Bronchial epithelial cell (primary cell): ENCODE measurements around the gene DENND2A. TPM values are rescaled to one million over a fixed set of nuclear protein-coding genes. Genes with fewer than 3 reads are reported as not detected.
A peak's percentile ranks its signal among the peaks of the same experiment; 100 is the strongest.

Experiments used
- DNase-seq: peaks from one replicate; pipeline ENCODE4 v3.0.0-alpha.2; 2010; ENCODE audit warnings: low read depth
- FAIRE-seq: peaks from 2 replicates; lab custom pipeline; 2011; peaks lifted over from hg19 to GRCh38; lab: Jason Lieb, UNC
- H3K27me3 ChIP-seq: 2 replicates; pipeline ENCODE4 v1.5.1; 2011; ENCODE audit warnings: low read length; ENCODE audit not compliant: control insufficient read depth, insufficient read depth
- H3K36me3 ChIP-seq: 2 replicates; pipeline ENCODE4 v1.5.1; 2011; ENCODE audit warnings: low read length; ENCODE audit not compliant: control insufficient read depth, insufficient read depth
- H3K4me3 ChIP-seq: 2 replicates; pipeline ENCODE4 v1.5.1; 2011; ENCODE audit warnings: mild to moderate bottlenecking, low read depth, low read length, control low read depth
- CTCF ChIP-seq: IDR thresholded peaks from 2 replicates; pipeline ENCODE4 v1.5.1; 2011; ENCODE audit warnings: mild to moderate bottlenecking, moderate library complexity, low read length, control low read depth, inconsistent platforms; ENCODE audit not compliant: insufficient read depth, severe bottlenecking
- total RNA-seq: library from RNA; depleted of rRNA; stranded (reverse); fragments of >200 nt; gene quantifications from 2 replicates; pipeline ENCODE4 v1.2.1, GENCODE V29; 2014

Gene DENND2A
- total RNA-seq, 1 donor from 2014 or later = 0.26 TPM

- no peak overlapping the region for H3K4me3 ChIP-seq
- TF ChIP-seq CTCF = no peak
- peak; percentile 85 for DNase-seq
- no peak for FAIRE-seq
- no peaks in the 10 kb centered on the region for H3K36me3 ChIP-seq
- no peaks in the 10 kb centered on the region for H3K27me3 ChIP-seq
These were observed 98.9 kb downstream of the DENND2A start for GRCh38 chr7:140541513-140542227.

GRCh38 chr7:140541176-140541512, 99.5 kb downstream of the DENND2A start:
- Histone ChIP-seq H3K4me3 (no peak overlapping the region), H3K27me3 (no peaks in the 10 kb centered on the region), H3K36me3 (no peaks in the 10 kb centered on the region)
- no peak for DNase-seq
- TF ChIP-seq CTCF = no peak
- FAIRE-seq = no peak

- no peaks in the 10 kb centered on the region for H3K36me3 ChIP-seq
- FAIRE-seq (no peak), DNase-seq (no peak)
These were observed 100.4 kb downstream of the DENND2A start for GRCh38 chr7:140540136-140540777.

GRCh38 chr7:140539461-140539860, 101.2 kb downstream of the DENND2A start:
- no peak for TF ChIP-seq CTCF
- no peaks in the 10 kb centered on the region for H3K27me3 ChIP-seq
- no peak overlapping the region for H3K4me3 ChIP-seq
- DNase-seq (no peak), FAIRE-seq (no peak)
- no peaks in the 10 kb centered on the region for H3K36me3 ChIP-seq

More at GRCh38 chr7:140540136-140540777, 100.4 kb downstream of the DENND2A start:
- Histone ChIP-seq H3K27me3 (no peaks in the 10 kb centered on the region), H3K4me3 (no peak overlapping the region)
- no peak for TF ChIP-seq CTCF

- Histone ChIP-seq H3K4me3 (no peak overlapping the region), H3K36me3 (no peaks in the 10 kb centered on the region), H3K27me3 (peaks cover 3% of the 10 kb centered on the region)
- no peak for FAIRE-seq
- TF ChIP-seq CTCF = no peak
- no peak for DNase-seq
These were observed 102.7 kb downstream of the DENND2A start for GRCh38 chr7:140537750-140538482.
